ENCODE measurements around the gene TNRC6C.
"Not testable (repeated sequence)": the region's sequence is repeated elsewhere in the genome, so short reads cannot be mapped to it uniquely, and the experiment has no call there.

TNRC6C gene

GRCh38 chr17:77930780-77931768 lies 27.4 kb upstream of the TNRC6C start:
- in situ Hi-C loops (cut with MboI; ENCODE audit: low sequenced_read_pairs), result no loop called here

GRCh38 chr17:77933777-77934398 lies 24.6 kb upstream of the TNRC6C start:
- in situ Hi-C loops (cut with MboI; ENCODE audit: low sequenced_read_pairs), result no loop called here

- in situ Hi-C loops (cut with MboI; ENCODE audit: low sequenced_read_pairs), result no loop called here
Observed at GRCh38 chr17:77935121-77935571, 23.4 kb upstream of the TNRC6C start.

- in situ Hi-C loops (cut with MboI; ENCODE audit: low sequenced_read_pairs), result not testable (repeated sequence)
Observed at GRCh38 chr17:77935744-77936143, 22.8 kb upstream of the TNRC6C start.

GRCh38 chr17:77936881-77937280 lies 21.6 kb upstream of the TNRC6C start:
- in situ Hi-C loops (cut with MboI; ENCODE audit: low sequenced_read_pairs), result no loop called here

GRCh38 chr17:77941004-77941403 lies 17.5 kb upstream of the TNRC6C start:
- in situ Hi-C loops (cut with MboI; ENCODE audit: low sequenced_read_pairs), result no loop called here

- in situ Hi-C loops (cut with MboI; ENCODE audit: low sequenced_read_pairs), result no loop called here
Observed at GRCh38 chr17:77942112-77942988, 16.2 kb upstream of the TNRC6C start.

GRCh38 chr17:77943971-77944370 lies 14.5 kb upstream of the TNRC6C start:
- in situ Hi-C loops (cut with MboI; ENCODE audit: low sequenced_read_pairs), result no loop called here

- in situ Hi-C loops (cut with MboI; ENCODE audit: low sequenced_read_pairs), result no loop called here
Observed at GRCh38 chr17:77944390-77945222, 13.9 kb upstream of the TNRC6C start.

GRCh38 chr17:77946900-77947645 lies 11.4 kb upstream of the TNRC6C start:
- in situ Hi-C loops (cut with MboI; ENCODE audit: low sequenced_read_pairs), result no loop called here

GRCh38 chr17:77948690-77949114 lies 9.8 kb upstream of the TNRC6C start:
- in situ Hi-C loops (cut with MboI; ENCODE audit: low sequenced_read_pairs), result no loop called here

- in situ Hi-C loops (cut with MboI; ENCODE audit: low sequenced_read_pairs), result no loop called here
Observed at GRCh38 chr17:77951123-77951522, 7.4 kb upstream of the TNRC6C start.

GRCh38 chr17:77952368-77952767 lies 6.1 kb upstream of the TNRC6C start:
- in situ Hi-C loops (cut with MboI; ENCODE audit: low sequenced_read_pairs), result no loop called here

- in situ Hi-C loops (cut with MboI; ENCODE audit: low sequenced_read_pairs), result no loop called here
Observed at GRCh38 chr17:77957235-77957856, 1.2 kb upstream of the TNRC6C start.

GRCh38 chr17:77958716-77959125 lies 218 bp downstream of the TNRC6C start:
- in situ Hi-C loops (cut with MboI; ENCODE audit: low sequenced_read_pairs), result no loop called here

- in situ Hi-C loops (cut with MboI; ENCODE audit: low sequenced_read_pairs), result no loop called here
Observed at GRCh38 chr17:77959126-77959925, 823 bp downstream of the TNRC6C start.

- in situ Hi-C loops (cut with MboI; ENCODE audit: low sequenced_read_pairs), result no loop called here
Observed at GRCh38 chr17:77959926-77960521, 1.5 kb downstream of the TNRC6C start.

- in situ Hi-C loops (cut with MboI; ENCODE audit: low sequenced_read_pairs), result no loop called here
Observed at GRCh38 chr17:77961741-77962140, 3.2 kb downstream of the TNRC6C start.

All from hTERT RPE-1 (cell line).